Spleen (tissue), 11 donors: ENCODE data around the gene SLC6A2. TPM values are rescaled to one million over a fixed set of nuclear protein-coding genes. Genes with fewer than 3 reads are reported as not detected.

Experiments
- DNase-seq: peaks from one replicate; pipeline ENCODE4 v3.0.0-alpha.2; 2020
- H3K27ac ChIP-seq, 8 donors: fragments of 200-600 bp; sonication (generic) in 7 of 8; 1 replicate in 4 of 8; 2 replicates in 4 of 8; pipeline versions ENCODE4 v1.5.0 to v1.8.0; 2016 to 2021; ENCODE audit warnings: inconsistent platforms in 4 of 8, mild to moderate bottlenecking in 4 of 8, moderate library complexity in 1 of 8
- H3K27me3 ChIP-seq, 7 donors: fragments of 200-600 bp; sonication (generic) in 6 of 7; replicated peaks in 1 of 7; 1 replicate in 4 of 7; 2 replicates in 3 of 7; pipeline versions ENCODE4 v1.5.0 to v1.8.0; 2016 to 2021; ENCODE audit warnings: inconsistent platforms in 3 of 7, mild to moderate bottlenecking in 1 of 7
- H3K36me3 ChIP-seq, 6 donors: fragments of 200-600 bp; sonication (generic) in 5 of 6; 1 replicate in 4 of 6; 2 replicates in 2 of 6; pipeline versions ENCODE4 v1.5.0 to v1.8.0; 2016 to 2021; ENCODE audit warnings: inconsistent platforms in 2 of 6
- H3K4me1 ChIP-seq, 6 donors: fragments of 200-600 bp; sonication (generic) in 5 of 6; 1 replicate in 3 of 6; 2 replicates in 3 of 6; pipeline versions ENCODE4 v1.5.0 to v1.8.0; 2016 to 2021; ENCODE audit warnings: inconsistent platforms in 3 of 6
- H3K4me3 ChIP-seq, 8 donors: fragments of 200-600 bp; sonication (generic) in 7 of 8; 1 replicate in 4 of 8; 2 replicates in 4 of 8; pipeline versions ENCODE4 v1.5.0 to v1.8.0; 2016 to 2021; ENCODE audit warnings: inconsistent platforms in 4 of 8, mild to moderate bottlenecking in 4 of 8, moderate library complexity in 2 of 8
- H3K9me3 ChIP-seq, 8 donors: fragments of 200-600 bp; sonication (generic) in 7 of 8; 1 replicate in 4 of 8; 2 replicates in 4 of 8; pipeline versions ENCODE4 v1.5.0 to v1.8.0; 2016 to 2021; ENCODE audit warnings: inconsistent platforms in 4 of 8
- CTCF ChIP-seq, 11 experiments: fragments of 200-600 bp in 7 of 11; fragments of 450-650 bp in 4 of 11; sonication (generic) in 4 of 11; IDR thresholded peaks in 8 of 11; conservative IDR thresholded peaks in 3 of 11; 1 replicate in 7 of 11; 2 replicates in 4 of 11; pipeline versions ENCODE4 v1.4.0 to v1.8.0; 2016 to 2021; ENCODE audit warnings: antibody characterized with exemption in 11 of 11, inconsistent platforms in 4 of 11, mild to moderate bottlenecking in 1 of 11
- POLR2A ChIP-seq, 3 donors: fragments of 450-650 bp; IDR thresholded peaks; one replicate each; pipeline ENCODE4 v1.5.1; 2017; ENCODE audit warnings: antibody characterized with exemption in 3 of 3, mild to moderate bottlenecking in 1 of 3
- POLR2AphosphoS5 ChIP-seq, 3 donors: sonication (generic); formaldehyde crosslinking; IDR thresholded peaks; one replicate each; pipeline ENCODE4 v1.5.1; 2017; ENCODE audit warnings: antibody characterized with exemption in 3 of 3
- WGBS, 5 donors: extraction: QIAGEN DNeasy Blood & Tissue Kit in 3 of 5; methylation state at CpG; one replicate each; pipeline versions ENCODE4 v1.1.5 to v1.1.7; 2013 to 2018; 5-methylcytosine and 5-hydroxymethylcytosine counted together
- intact Hi-C: fragments of 100-400 bp; cut with DNase I; formaldehyde crosslinking; loops from one replicate; pipeline ENCODE4 v1.15.0; 2023; ENCODE audit warnings: low total_unique reads
- polyA plus RNA-seq, 3 donors: library from polyadenylated mRNA; stranded (reverse); fragments of 200-250 nt; gene quantifications; one replicate each; pipeline ENCODE4 v1.2.1, GENCODE V29; 2013
- total RNA-seq, 7 donors: library from RNA; depleted of rRNA in 3 of 7; stranded (reverse); fragments of >200 nt in 3 of 7; fragmentation: NEBNext Ultra II Directional in 4 of 7; extraction: Animal tissue kit (Norgen Biotek cat#: 25700) in 4 of 7; gene quantifications; one replicate each; pipeline versions ENCODE4 v1.1.0 to v1.2.1, GENCODE V29; 2016 to 2021
- donor health status: healthy with polysubstance abuse.
- donor health status: DM: no; HTN: no; CAD: no; lungs with moderate emphysema.
- donor health status: DM: no; HTN: no; CAD: no.
- donor health status: Bipolar disorder and iron deficiency.
- donor health status: healthy.
- donor health status: DM: no; HTN: no; CAD: no.
- donor health status: DM: yes; HTN: yes; CAD: no.

Gene SLC6A2
- total and polyA plus RNA-seq, 10 donors = not detected

- Histone ChIP-seq H3K27ac (no peak overlapping the region), H3K27me3 (peaks cover 0 to 45% (median 0%) of the 10 kb centered on the region in 7 donors), H3K9me3 (no peaks in the 10 kb centered on the region), H3K4me3 (no peak overlapping the region), H3K36me3 (no peaks in the 10 kb centered on the region), H3K4me1 (no peaks in the 10 kb centered on the region)
- WGBS, 5 donors = 81 to 87% (median 87%) methylated on average over 4 of the region's 4 CpGs
- no peak for DNase-seq
- intact Hi-C loops = no loop called here
- no peak for TF ChIP-seq POLR2AphosphoS5 (IDR thresholded peaks at IDR 0.05)
- no peak for TF ChIP-seq CTCF (IDR thresholded peaks at IDR 0.05 in 8 of 11, conservative IDR thresholded peaks at IDR 0.05 in 3 of 11)
- no peak for TF ChIP-seq POLR2A (IDR thresholded peaks at IDR 0.05)
Measured at GRCh38 chr16:55735120-55735781, 79.5 kb downstream of the SLC6A2 start.

GRCh38 chr16:55736671-55737070 is 80.9 kb downstream of the SLC6A2 start:
- no peaks in the 10 kb centered on the region for H3K36me3 ChIP-seq
- peak overlapping the region in 1 of 8 donors; percentile 41 for H3K27ac ChIP-seq
- no peak overlapping the region for H3K4me3 ChIP-seq
- no peak for TF ChIP-seq POLR2AphosphoS5 (IDR thresholded peaks at IDR 0.05)
- no peak for TF ChIP-seq CTCF (IDR thresholded peaks at IDR 0.05 in 8 of 11, conservative IDR thresholded peaks at IDR 0.05 in 3 of 11)
- no peak for TF ChIP-seq POLR2A (IDR thresholded peaks at IDR 0.05)
- H3K9me3 ChIP-seq = no peaks in the 10 kb centered on the region
- H3K27me3 ChIP-seq = peaks cover 0 to 43% (median 0%) of the 10 kb centered on the region in 7 donors
- no peaks in the 10 kb centered on the region for H3K4me1 ChIP-seq
- 51 to 81% (median 61%) methylated on average over 4 of the region's 4 CpGs for WGBS, 5 donors
- DNase-seq = no peak
- intact Hi-C loops = no loop called here

DNA sequence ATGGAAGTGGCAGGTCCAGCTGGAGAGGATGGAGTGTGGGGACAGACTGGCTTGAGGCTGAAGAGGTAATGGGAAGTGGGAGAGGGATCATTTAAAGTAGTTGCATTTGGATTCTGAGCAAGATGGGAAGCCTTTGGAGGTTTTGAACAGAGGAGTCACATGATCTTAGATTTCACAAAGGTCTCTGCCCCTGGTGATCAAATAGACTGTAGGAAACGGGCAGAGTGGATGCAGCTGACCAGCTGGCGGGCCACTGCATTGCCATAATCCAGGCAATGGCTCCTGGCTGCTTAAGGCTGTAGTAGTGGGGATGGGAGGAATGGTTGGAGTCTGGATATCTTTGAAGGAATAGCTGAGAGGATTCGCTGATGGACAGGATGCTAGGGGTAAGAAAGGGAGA is 81.5 kb downstream of the SLC6A2 start:
- Histone ChIP-seq H3K36me3 (no peaks in the 10 kb centered on the region), H3K27ac (peak overlapping the region in 1 of 8 donors; percentile 41), H3K4me1 (no peaks in the 10 kb centered on the region), H3K4me3 (no peak overlapping the region), H3K27me3 (peaks cover 0 to 44% (median 0%) of the 10 kb centered on the region in 7 donors), H3K9me3 (no peaks in the 10 kb centered on the region)
- intact Hi-C loops = no loop called here
- 37 to 62% (median 48%) methylated on average over 3 of the region's 3 CpGs for WGBS, 5 donors
- no peak for DNase-seq
- TF ChIP-seq POLR2A (IDR thresholded peaks at IDR 0.05) (no peak), CTCF (IDR thresholded peaks at IDR 0.05 in 8 of 11, conservative IDR thresholded peaks at IDR 0.05 in 3 of 11) (no peak), POLR2AphosphoS5 (IDR thresholded peaks at IDR 0.05) (no peak)

DNA sequence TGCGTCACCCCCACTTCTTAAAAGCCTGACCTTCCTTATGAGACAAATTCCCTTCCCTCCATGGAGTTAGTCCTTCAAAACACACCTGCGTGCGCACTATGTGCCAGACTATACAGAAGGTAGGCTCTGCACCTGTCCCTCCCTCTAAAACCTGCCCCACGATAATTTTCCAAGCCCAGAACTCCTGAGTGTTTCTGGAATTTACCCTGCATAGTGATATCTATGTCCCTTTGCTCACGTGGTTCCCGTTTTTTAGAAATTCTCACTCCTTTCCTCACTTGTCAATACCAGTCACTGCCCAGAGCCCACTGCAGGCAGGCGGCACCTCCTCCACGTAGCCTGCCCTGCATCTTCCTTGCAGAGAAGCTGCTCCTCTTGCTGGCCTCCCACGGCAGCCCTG is 82.2 kb downstream of the SLC6A2 start:
- Histone ChIP-seq H3K4me1 (no peaks in the 10 kb centered on the region), H3K9me3 (no peaks in the 10 kb centered on the region), H3K27me3 (peaks cover 0 to 51% (median 0%) of the 10 kb centered on the region in 7 donors), H3K36me3 (no peaks in the 10 kb centered on the region), H3K4me3 (no peak overlapping the region), H3K27ac (no peak overlapping the region)
- DNase-seq = no peak
- intact Hi-C loops = no loop called here
- TF ChIP-seq CTCF (IDR thresholded peaks at IDR 0.05 in 8 of 11, conservative IDR thresholded peaks at IDR 0.05 in 3 of 11) = no peak
- TF ChIP-seq POLR2AphosphoS5 (IDR thresholded peaks at IDR 0.05) = no peak
- TF ChIP-seq POLR2A (IDR thresholded peaks at IDR 0.05) = no peak
- 80 to 91% (median 82%) methylated on average over 9 of the region's 9 CpGs for WGBS, 5 donors
